ENCODE data around the gene JAZF1.
"Not testable (repeated sequence)": the region's sequence is repeated elsewhere in the genome, so short reads cannot be mapped to it uniquely, and the experiment has no call there.

The JAZF1 gene

DNA sequence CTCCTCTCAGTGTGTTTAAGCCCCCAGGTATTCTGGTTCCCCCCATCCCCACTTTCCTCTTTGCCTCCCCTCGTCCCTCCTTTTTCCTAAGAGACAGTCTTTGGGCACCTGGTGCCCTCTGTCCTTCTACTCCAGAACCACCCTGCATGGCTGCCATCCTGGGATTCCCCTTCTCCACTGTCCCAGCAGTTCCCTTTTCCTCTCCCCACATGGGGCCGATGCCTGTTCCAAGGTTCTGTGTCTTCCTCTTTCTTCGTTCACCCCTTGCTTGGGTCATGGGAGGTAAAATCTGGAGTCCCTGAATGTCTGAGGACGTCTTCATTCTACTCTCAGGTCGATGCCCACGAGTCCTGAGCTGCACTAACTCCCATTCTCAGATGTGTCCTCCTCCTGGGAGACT, 319.8 kb downstream of the JAZF1 start:
- no peak overlapping the region for H3K4me3 ChIP-seq (ENCODE audit: low read depth, low read length)
- TF ChIP-seq, protein P1, sequence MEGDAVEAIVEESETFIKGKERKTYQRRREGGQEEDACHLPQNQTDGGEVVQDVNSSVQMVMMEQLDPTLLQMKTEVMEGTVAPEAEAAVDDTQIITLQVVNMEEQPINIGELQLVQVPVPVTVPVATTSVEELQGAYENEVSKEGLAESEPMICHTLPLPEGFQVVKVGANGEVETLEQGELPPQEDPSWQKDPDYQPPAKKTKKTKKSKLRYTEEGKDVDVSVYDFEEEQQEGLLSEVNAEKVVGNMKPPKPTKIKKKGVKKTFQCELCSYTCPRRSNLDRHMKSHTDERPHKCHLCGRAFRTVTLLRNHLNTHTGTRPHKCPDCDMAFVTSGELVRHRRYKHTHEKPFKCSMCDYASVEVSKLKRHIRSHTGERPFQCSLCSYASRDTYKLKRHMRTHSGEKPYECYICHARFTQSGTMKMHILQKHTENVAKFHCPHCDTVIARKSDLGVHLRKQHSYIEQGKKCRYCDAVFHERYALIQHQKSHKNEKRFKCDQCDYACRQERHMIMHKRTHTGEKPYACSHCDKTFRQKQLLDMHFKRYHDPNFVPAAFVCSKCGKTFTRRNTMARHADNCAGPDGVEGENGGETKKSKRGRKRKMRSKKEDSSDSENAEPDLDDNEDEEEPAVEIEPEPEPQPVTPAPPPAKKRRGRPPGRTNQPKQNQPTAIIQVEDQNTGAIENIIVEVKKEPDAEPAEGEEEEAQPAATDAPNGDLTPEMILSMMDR (IDR thresholded peaks at IDR 0.05; ENCODE audit: low read depth, low read length, missing control alignments), result no peak
- DNase-seq (ENCODE audit: low read depth), result no peak

- DNase-seq (ENCODE audit: low read depth); H3K4me3 ChIP-seq (ENCODE audit: low read depth, low read length): not testable (repeated sequence)
Measured at GRCh38 chr7:27856703-27857485, 323.7 kb downstream of the JAZF1 start.

DNA sequence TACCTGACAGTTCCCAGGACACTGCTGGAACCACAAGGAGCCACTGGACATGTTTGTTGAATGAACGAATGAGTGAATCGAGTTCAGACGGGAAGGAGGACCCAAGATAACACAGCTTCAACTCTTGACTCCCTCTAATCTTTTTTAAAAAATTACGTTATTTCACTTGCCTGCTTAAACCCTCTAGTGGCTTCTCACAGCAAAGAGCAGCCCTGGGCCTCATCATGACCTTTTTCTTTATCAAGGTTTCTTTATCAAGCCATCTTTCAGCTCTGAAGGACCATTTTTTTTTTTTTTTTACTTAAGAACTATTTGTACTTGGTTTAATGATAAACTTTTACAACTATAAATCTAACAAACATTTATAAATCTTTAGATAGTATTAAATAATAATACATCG, 330.1 kb downstream of the JAZF1 start:
- TF ChIP-seq, protein P1 (IDR thresholded peaks at IDR 0.05; ENCODE audit: low read depth, low read length, missing control alignments), result no peak
- H3K4me3 ChIP-seq (ENCODE audit: low read depth, low read length), result no peak overlapping the region
- no peak for DNase-seq (ENCODE audit: low read depth)

GRCh38 chr7:27846388-27846787, 334.2 kb downstream of the JAZF1 start:
- TF ChIP-seq, protein P1 (IDR thresholded peaks at IDR 0.05; ENCODE audit: low read depth, low read length, missing control alignments), result no peak
- H3K4me3 ChIP-seq (ENCODE audit: low read depth, low read length), result no peak overlapping the region
- no peak for DNase-seq (ENCODE audit: low read depth)

DNA sequence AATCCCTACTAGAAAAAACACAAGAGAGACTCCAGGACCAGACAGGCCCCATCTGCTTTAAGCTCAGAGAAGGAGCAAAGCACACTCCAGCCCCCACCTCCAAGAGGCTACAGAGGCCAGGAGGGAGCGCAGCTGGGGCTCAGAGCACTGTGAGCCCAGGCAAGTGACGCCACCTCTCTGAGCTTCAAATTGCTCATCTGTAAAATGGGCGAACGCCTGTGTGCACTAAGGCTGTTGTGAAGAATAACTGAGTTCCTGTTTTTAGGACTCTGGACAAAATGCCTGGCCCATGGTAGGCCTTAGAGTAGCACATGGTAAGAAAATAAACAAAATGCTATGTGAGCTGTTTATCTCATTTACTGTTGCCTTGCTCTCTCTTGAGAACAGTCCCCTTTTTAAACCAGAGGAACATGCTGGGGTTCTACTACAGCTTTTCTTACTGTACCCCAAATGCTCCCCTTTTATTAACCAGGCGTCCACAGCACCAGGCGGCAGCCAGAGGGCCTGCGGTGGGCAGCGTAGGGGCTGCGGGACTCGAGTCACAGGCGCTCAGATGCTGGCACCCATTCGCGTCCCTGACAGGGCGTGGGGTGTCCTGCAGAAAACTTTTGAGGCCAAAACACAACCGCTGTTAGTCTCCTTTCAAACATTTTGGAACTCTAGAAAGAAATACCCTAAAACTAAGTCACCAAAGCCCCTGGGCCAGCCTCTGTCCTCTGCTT, 336.9 kb downstream of the JAZF1 start:
- no peak overlapping the region for H3K4me3 ChIP-seq (ENCODE audit: low read depth, low read length)
- TF ChIP-seq, protein P1 (IDR thresholded peaks at IDR 0.05; ENCODE audit: low read depth, low read length, missing control alignments), result no peak
- no peak for DNase-seq (ENCODE audit: low read depth)

GRCh38 chr7:27842851-27843250, 337.7 kb downstream of the JAZF1 start:
- no peak overlapping the region for H3K4me3 ChIP-seq (ENCODE audit: low read depth, low read length)
- TF ChIP-seq, protein P1 (IDR thresholded peaks at IDR 0.05; ENCODE audit: low read depth, low read length, missing control alignments), result no peak
- no peak for DNase-seq (ENCODE audit: low read depth)

DNA sequence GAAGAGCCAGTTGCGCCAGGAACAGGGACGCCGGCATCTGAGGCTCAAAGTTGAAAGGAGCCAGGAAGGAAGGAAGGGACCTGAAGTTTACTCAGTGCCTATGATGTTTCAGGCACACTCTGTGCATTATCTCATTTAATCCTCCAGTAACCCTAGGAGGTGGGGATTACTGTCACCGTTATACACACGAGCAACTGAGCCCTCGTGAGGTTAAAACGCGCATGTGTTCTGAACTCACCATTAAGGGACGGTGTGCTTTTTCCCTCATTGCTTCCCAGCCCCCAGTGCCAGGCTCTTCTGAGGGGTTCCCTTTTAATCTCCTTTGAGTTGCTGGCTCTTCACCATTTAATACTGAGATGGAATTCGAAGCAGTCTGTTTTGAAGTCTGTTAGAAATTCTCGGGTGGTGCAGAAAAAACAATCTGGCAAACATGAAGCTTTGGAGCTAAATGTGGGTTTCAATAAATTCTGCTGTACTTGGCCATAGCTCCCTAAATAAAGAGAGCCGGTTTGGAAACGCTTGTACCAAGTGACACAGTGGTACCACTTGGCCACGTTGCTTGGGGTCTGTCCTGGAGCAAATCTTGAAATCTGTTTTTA, 338.4 kb downstream of the JAZF1 start:
- DNase-seq (ENCODE audit: low read depth), result no peak
- H3K4me3 ChIP-seq (ENCODE audit: low read depth, low read length), result no peak overlapping the region
- TF ChIP-seq, protein P1 (IDR thresholded peaks at IDR 0.05; ENCODE audit: low read depth, low read length, missing control alignments), result no peak
